ENCODE measurements around the gene ANAPC1.
"Not testable (repeated sequence)": the region's sequence is repeated elsewhere in the genome, so short reads cannot be mapped to it uniquely, and the experiment has no call there.

Gene ANAPC1, protein sequence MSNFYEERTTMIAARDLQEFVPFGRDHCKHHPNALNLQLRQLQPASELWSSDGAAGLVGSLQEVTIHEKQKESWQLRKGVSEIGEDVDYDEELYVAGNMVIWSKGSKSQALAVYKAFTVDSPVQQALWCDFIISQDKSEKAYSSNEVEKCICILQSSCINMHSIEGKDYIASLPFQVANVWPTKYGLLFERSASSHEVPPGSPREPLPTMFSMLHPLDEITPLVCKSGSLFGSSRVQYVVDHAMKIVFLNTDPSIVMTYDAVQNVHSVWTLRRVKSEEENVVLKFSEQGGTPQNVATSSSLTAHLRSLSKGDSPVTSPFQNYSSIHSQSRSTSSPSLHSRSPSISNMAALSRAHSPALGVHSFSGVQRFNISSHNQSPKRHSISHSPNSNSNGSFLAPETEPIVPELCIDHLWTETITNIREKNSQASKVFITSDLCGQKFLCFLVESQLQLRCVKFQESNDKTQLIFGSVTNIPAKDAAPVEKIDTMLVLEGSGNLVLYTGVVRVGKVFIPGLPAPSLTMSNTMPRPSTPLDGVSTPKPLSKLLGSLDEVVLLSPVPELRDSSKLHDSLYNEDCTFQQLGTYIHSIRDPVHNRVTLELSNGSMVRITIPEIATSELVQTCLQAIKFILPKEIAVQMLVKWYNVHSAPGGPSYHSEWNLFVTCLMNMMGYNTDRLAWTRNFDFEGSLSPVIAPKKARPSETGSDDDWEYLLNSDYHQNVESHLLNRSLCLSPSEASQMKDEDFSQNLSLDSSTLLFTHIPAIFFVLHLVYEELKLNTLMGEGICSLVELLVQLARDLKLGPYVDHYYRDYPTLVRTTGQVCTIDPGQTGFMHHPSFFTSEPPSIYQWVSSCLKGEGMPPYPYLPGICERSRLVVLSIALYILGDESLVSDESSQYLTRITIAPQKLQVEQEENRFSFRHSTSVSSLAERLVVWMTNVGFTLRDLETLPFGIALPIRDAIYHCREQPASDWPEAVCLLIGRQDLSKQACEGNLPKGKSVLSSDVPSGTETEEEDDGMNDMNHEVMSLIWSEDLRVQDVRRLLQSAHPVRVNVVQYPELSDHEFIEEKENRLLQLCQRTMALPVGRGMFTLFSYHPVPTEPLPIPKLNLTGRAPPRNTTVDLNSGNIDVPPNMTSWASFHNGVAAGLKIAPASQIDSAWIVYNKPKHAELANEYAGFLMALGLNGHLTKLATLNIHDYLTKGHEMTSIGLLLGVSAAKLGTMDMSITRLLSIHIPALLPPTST (N-terminal part only)

GRCh38 chr2:111883661-111884591, at the start of gene ANAPC1:
TSS of gene ANAPC1 (minus strand) at chr2:111884193. CDS start at chr2:111880825, 3,368 bp downstream.
- DNase-seq = peak; percentile 80

DNA sequence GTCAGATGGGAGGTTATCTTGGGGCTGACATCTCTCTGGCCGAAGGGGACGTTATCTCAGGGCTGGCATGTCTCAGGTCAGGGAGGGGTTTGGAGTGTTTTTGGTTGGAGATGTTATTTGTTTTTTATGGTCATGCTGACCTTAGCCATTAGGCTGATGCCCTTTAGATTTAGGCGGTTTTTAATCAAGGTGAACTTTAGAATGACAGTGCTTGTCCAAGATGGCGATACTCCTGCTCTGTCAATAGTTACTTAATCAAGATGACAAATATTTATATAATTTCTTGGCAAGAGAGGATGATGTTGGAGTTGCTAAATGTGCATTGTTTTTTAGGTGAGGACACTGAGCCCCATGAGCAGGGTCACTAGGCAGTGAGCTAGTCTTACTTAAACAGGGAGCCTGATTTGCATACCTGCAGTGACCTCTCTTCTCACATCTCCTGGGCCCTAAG, 48.9 kb upstream of the ANAPC1 start:
- DNase-seq = no peak

DNA sequence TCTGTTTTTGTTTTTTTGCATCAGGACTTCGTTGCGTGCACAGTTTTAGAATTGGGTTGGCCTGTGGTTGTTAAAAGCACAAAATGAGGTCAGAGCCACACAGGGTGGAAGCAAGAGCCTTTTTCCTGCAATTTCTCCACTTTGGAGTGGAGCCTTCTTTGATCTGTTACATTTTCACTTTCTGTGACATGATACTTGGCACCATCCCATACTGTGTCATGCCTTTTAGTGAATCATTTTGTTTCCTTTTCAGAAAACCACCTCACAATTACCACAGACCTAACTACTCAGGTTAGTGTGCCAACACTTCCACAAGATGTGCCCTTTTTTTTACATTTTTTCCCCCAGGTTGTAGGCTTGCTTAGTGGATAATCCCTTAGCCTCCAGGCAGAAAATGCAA, 46.9 kb upstream of the ANAPC1 start:
- peak; percentile 58 for DNase-seq

- no peak for DNase-seq
Measured at GRCh38 chr2:111930409-111930808, 46.4 kb upstream of the ANAPC1 start.

GRCh38 chr2:111927723-111928122, 43.7 kb upstream of the ANAPC1 start:
- DNase-seq = no peak

GRCh38 chr2:111924617-111925107, 40.7 kb upstream of the ANAPC1 start:
- DNase-seq = no peak

GRCh38 chr2:111923276-111923804, 39.3 kb upstream of the ANAPC1 start:
- DNase-seq = no peak

DNA sequence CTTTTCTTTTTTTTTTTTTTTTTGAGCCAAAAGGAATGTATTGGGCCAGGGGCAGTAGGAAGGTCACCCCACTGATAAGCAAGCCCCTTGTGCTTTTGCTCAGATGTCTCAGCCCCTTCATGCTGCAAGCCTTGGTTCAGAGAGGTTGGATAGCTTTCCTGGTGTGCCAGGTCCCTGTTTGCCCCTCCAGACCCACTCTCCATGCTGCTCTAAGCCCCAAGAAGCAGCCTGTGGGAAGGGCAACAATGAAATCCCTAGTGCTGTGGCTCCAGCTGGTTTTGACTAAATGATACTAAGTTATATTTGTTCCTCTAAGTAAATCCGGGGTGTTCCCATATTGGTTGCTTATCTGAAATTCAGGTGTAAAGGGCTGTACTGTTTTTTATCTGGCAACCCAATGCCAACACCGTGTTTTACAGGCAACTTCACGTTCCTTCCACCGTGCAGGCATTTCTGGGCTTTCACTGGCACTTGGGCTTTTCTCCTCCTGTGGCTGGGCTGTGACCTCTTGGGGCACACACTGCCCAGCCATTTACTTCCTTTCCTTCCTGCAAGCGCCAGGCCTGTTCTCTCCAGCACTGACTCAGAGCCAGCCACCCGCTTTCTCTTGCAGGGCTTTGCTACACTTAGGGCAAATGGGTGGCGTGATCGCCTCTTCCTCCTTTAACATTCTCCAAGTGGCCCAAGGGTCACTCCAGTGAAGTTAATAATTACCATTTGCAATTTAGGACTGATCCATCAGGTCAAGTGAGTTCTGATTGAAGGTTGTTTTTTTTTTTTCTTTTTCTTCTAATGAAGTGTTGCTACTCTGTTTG, 36.0 kb upstream of the ANAPC1 start:
- peak; percentile 83 for DNase-seq

GRCh38 chr2:111919365-111919764, 35.4 kb upstream of the ANAPC1 start:
- DNase-seq = no peak

DNA sequence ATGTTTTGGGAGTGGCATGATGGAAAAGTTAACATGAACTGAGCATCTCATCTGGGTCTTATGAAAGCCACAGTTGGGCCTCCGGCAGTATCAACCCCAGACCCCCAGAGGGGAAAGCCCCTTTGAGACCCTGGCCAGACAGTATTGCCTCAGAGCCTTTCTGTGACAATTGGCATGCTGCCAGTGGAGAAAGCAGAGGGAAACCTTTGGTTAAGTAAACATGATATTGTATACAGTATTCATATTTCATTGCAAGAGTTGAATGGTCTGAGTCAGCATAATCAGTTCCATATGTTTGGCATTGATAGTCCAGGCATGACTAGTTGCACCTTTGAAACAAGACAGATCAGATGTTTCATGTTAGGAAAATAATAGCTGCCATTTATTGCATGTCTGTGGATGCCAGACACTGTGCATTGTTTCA, 34.4 kb upstream of the ANAPC1 start:
- no peak for DNase-seq

- DNase-seq = no peak
Measured at GRCh38 chr2:111917106-111917505, 33.1 kb upstream of the ANAPC1 start.

DNA sequence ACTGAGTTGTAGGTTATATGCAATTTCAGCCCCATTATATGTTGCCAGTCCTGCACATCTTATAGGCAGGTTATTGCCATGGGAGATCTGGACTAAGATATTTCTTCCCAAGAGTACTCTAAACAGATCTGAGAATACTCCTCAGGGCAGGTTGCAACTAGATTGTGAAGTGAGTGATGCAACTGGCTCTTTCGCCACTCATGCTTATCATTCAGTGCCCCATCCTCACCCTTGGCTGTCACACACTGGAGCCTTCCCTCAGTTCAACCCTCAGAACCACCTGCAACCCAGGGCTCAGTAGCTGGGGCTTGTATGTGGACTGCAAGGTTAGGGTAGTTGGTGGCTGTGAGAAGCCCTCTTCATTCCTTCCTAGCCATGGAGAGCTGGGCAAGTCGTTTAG, 28.6 kb upstream of the ANAPC1 start:
- no peak for DNase-seq

GRCh38 chr2:111911295-111911977, 27.4 kb upstream of the ANAPC1 start:
- DNase-seq = not testable (repeated sequence)

- DNase-seq = no peak
Measured at GRCh38 chr2:111910609-111911277, 26.8 kb upstream of the ANAPC1 start.

GRCh38 chr2:111909997-111910396, 26.0 kb upstream of the ANAPC1 start:
- DNase-seq = not testable (repeated sequence)

- no peak for DNase-seq
Measured at GRCh38 chr2:111909079-111909478, 25.1 kb upstream of the ANAPC1 start.

GRCh38 chr2:111908578-111908977, 24.6 kb upstream of the ANAPC1 start:
- DNase-seq = no peak

DNA sequence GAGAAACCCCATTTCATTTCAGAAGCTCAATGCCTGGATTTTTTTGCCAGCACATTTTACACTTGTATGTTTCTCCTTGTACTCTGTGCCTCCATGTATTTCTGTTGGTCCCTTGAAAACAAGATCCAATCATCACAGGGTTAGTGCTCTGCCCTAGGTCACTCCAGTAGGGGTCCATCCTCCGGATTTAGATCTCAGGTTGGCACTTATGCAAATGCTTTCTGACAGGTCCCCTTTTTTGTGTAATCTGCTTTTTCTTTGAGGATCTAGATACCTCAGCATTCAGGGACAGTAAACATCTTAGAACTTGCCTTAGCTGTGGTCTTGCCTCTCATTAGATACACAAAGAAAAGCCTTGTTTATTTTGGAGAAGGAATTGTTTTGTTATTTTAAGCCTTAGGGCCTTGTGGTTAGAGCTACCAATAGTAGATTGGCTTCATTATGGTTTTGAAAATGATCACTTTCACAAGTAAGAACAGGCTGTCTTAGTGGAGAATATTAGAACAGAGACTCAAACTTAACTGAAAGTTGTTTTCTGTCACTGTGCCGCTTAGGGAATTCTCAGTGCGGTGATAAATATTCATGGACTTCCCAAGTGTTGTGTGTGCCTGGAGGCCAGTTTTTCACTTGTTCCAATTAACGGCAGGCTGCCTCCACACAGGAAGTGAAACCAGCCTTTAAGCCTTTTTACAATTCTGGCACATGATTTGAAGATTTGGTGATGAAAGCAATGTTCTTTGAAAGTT, 22.2 kb upstream of the ANAPC1 start:
- peak; percentile 73 for DNase-seq
